ENCODE results near the gene COQ8B.

- TF ChIP-seq CTCF (IDR thresholded peaks at IDR 0.05), result no peak
- no peak for TF ChIP-seq POLR2A (IDR thresholded peaks at IDR 0.05)
Measured at GRCh38 chr19:40721936-40722661, 5.4 kb upstream of the COQ8B start.
